Osteoblast (primary cell): Measurements from ENCODE around the gene RTN4IP1. TPM values are rescaled to one million over a fixed set of nuclear protein-coding genes. Genes with fewer than 3 reads are reported as not detected.
A peak's percentile ranks its signal among the peaks of the same experiment; 100 is the strongest.

Experiments
- DNase-seq: peaks from one replicate; pipeline ENCODE4 v3.0.0; 2011; ENCODE audit warnings: low spot score, mixed read lengths; ENCODE audit not compliant: insufficient read length; ENCODE audit errors: missing footprints
- H2AFZ ChIP-seq: 2 replicates; pipeline ENCODE4 v1.6.0; 2011; ENCODE audit warnings: mild to moderate bottlenecking, low read length
- H3K27ac ChIP-seq: 2 replicates; pipeline ENCODE4 v1.5.1; 2011; ENCODE audit warnings: mild to moderate bottlenecking, low read depth, low read length, moderate library complexity
- H3K27me3 ChIP-seq: 2 replicates; pipeline ENCODE4 v1.6.0; 2012; ENCODE audit warnings: mild to moderate bottlenecking, control low read depth, inconsistent platforms, low read length, moderate library complexity; ENCODE audit not compliant: insufficient read depth
- H3K36me3 ChIP-seq: 2 replicates; pipeline ENCODE4 v1.5.1; 2011; ENCODE audit warnings: mild to moderate bottlenecking, low read length, control low read depth, moderate library complexity; ENCODE audit not compliant: insufficient read depth
- H3K4me1 ChIP-seq: 2 replicates; pipeline ENCODE4 v1.5.1; 2011; ENCODE audit warnings: mild to moderate bottlenecking, low read length, control low read depth, moderate library complexity; ENCODE audit not compliant: insufficient read depth
- H3K4me2 ChIP-seq: 2 replicates; pipeline ENCODE4 v1.6.0; 2011; ENCODE audit warnings: mild to moderate bottlenecking, low read length; ENCODE audit not compliant: insufficient read depth
- H3K4me3 ChIP-seq: fragments of 200-600 bp; sonication (generic); 3 replicates; pipeline ENCODE4 v1.5.1; 2012; ENCODE audit warnings: mild to moderate bottlenecking, low read length, inconsistent platforms; ENCODE audit not compliant: insufficient read depth
- H3K79me2 ChIP-seq: 2 replicates; pipeline ENCODE4 v1.6.0; 2012; ENCODE audit warnings: mild to moderate bottlenecking, low read length, control low read depth, inconsistent platforms; ENCODE audit not compliant: insufficient read depth
- H3K9me3 ChIP-seq: 2 replicates; pipeline ENCODE4 v1.5.1; 2011; ENCODE audit warnings: low read depth, low read length, control low read depth
- H4K20me1 ChIP-seq: 2 replicates; pipeline ENCODE4 v1.6.0; 2012; ENCODE audit warnings: mild to moderate bottlenecking, low read length, control low read depth; ENCODE audit not compliant: insufficient read depth
- CTCF ChIP-seq: IDR thresholded peaks from 2 replicates; pipeline ENCODE4 v1.5.1; 2011; ENCODE audit warnings: mild to moderate bottlenecking, low read depth, low read length, moderate library complexity; ENCODE audit errors: extremely low read depth
- total RNA-seq: library from RNA; depleted of rRNA; stranded (reverse); fragments of >200 nt; gene quantifications from 2 replicates; pipeline ENCODE4 v1.2.3, GENCODE V29; 2012

The RTN4IP1 gene
- total RNA-seq, 1 donor: 5.1 TPM

- TF ChIP-seq CTCF: no peak
- H4K20me1 ChIP-seq: peaks cover 30% of the 10 kb centered on the region
- no peak for DNase-seq
- H3K27me3 ChIP-seq: no peaks in the 10 kb centered on the region
- H3K9me3 ChIP-seq: no peaks in the 10 kb centered on the region
- H3K4me1 ChIP-seq: peaks cover 10% of the 10 kb centered on the region
- no peaks in the 10 kb centered on the region for H3K36me3 ChIP-seq
- H3K27ac ChIP-seq: no peak overlapping the region
- H3K4me2 ChIP-seq: no peak overlapping the region
- peaks cover 70% of the 10 kb centered on the region for H3K79me2 ChIP-seq
- no peak overlapping the region for H2AFZ ChIP-seq
- H3K4me3 ChIP-seq: no peak overlapping the region
Measured at GRCh38 chr6:106634565-106634964, 5.3 kb upstream of the RTN4IP1 start.

GRCh38 chr6:106631346-106631745 is 2.0 kb upstream of the RTN4IP1 start:
- H3K27me3 ChIP-seq: no peaks in the 10 kb centered on the region
- H3K4me1 ChIP-seq: peaks cover 12% of the 10 kb centered on the region
- H3K36me3 ChIP-seq: no peaks in the 10 kb centered on the region
- H3K4me3 ChIP-seq: no peak overlapping the region
- no peak overlapping the region for H3K4me2 ChIP-seq
- H3K9me3 ChIP-seq: no peaks in the 10 kb centered on the region
- H3K27ac ChIP-seq: no peak overlapping the region
- peak; percentile 58 for DNase-seq
- H4K20me1 ChIP-seq: peaks cover 11% of the 10 kb centered on the region
- peaks cover 48% of the 10 kb centered on the region for H3K79me2 ChIP-seq
- H2AFZ ChIP-seq: no peak overlapping the region
- no peak for TF ChIP-seq CTCF

GRCh38 chr6:106630366-106630765 is 1.1 kb upstream of the RTN4IP1 start:
- peaks cover 47% of the 10 kb centered on the region for H3K79me2 ChIP-seq

GRCh38 chr6:106629859-106630163 is 513 bp upstream of the RTN4IP1 start:
- peak overlapping the region; percentile 81 for H3K4me2 ChIP-seq
- peaks cover 41% of the 10 kb centered on the region for H3K79me2 ChIP-seq
- H4K20me1 ChIP-seq: peaks cover 9% of the 10 kb centered on the region
- H3K36me3 ChIP-seq: no peaks in the 10 kb centered on the region
- no peak for TF ChIP-seq CTCF
- no peaks in the 10 kb centered on the region for H3K27me3 ChIP-seq
- H3K4me1 ChIP-seq: peaks cover 12% of the 10 kb centered on the region
- no peak for DNase-seq
- H2AFZ ChIP-seq: peak overlapping the region; percentile 86
- peak overlapping the region; percentile 77 for H3K27ac ChIP-seq
- H3K9me3 ChIP-seq: no peaks in the 10 kb centered on the region
- peak overlapping the region; percentile 85 for H3K4me3 ChIP-seq

More at GRCh38 chr6:106630366-106630765, 1.1 kb upstream of the RTN4IP1 start:
- Histone ChIP-seq H3K27me3 (no peaks in the 10 kb centered on the region), H3K4me3 (peak overlapping the region; percentile 85), H3K4me1 (peaks cover 12% of the 10 kb centered on the region), H2AFZ (peak overlapping the region; percentile 86), H3K36me3 (no peaks in the 10 kb centered on the region), H3K9me3 (no peaks in the 10 kb centered on the region), H4K20me1 (peaks cover 10% of the 10 kb centered on the region), H3K4me2 (peak overlapping the region; percentile 81), H3K27ac (no peak overlapping the region)
- DNase-seq: peak; percentile 38
- no peak for TF ChIP-seq CTCF
